GM19193 (cell line): ENCODE measurements around the gene TSR3.

ENCODE experiments used
- POLR2A ChIP-seq: IDR thresholded peaks from 4 replicates; pipeline ENCODE4 v1.6.1; 2011; ENCODE audit not compliant: insufficient read depth, insufficient read length; ENCODE audit errors: extremely low read depth

TSR3 gene

GRCh38 chr16:1348441-1348840, 3.2 kb downstream of the TSR3 start:
- no peak for TF ChIP-seq POLR2A

GRCh38 chr16:1347962-1348361, 3.7 kb downstream of the TSR3 start:
- TF ChIP-seq POLR2A, result no peak

GRCh38 chr16:1347286-1347855, 4.3 kb downstream of the TSR3 start:
- no peak for TF ChIP-seq POLR2A

GRCh38 chr16:1346422-1347285, 5.0 kb downstream of the TSR3 start:
- no peak for TF ChIP-seq POLR2A

GRCh38 chr16:1345651-1346421, 5.8 kb downstream of the TSR3 start:
- no peak for TF ChIP-seq POLR2A

GRCh38 chr16:1345087-1345486, 6.6 kb downstream of the TSR3 start:
- no peak for TF ChIP-seq POLR2A

- TF ChIP-seq POLR2A, result no peak
These were observed 7.2 kb downstream of the TSR3 start for GRCh38 chr16:1344499-1344898.

- no peak for TF ChIP-seq POLR2A
These were observed 8.0 kb downstream of the TSR3 start for GRCh38 chr16:1343428-1344242.

GRCh38 chr16:1342526-1343427, 8.9 kb downstream of the TSR3 start:
- no peak for TF ChIP-seq POLR2A

- no peak for TF ChIP-seq POLR2A
These were observed 9.9 kb downstream of the TSR3 start for GRCh38 chr16:1341495-1342420.

- TF ChIP-seq POLR2A, result no peak
These were observed 10.8 kb downstream of the TSR3 start for GRCh38 chr16:1340730-1341494.
